Activated CD4-positive, CD25-positive, alpha-beta regulatory T cell treated with anti-CD3 and anti-CD28 coated beads, Interleukin-2, amount 50 U/mL, for 16 hours (primary cell): ENCODE measurements around the gene FAF1.
A peak's percentile ranks its signal among the peaks of the same experiment; 100 is the strongest.
"Not testable (repeated sequence)": the region's sequence is repeated elsewhere in the genome, so short reads cannot be mapped to it uniquely, and the experiment has no call there.

Experiments used
- DNase-seq: peaks from one replicate; pipeline ENCODE4 v3.0.0-alpha.2; 2020; ENCODE audit warnings: low read depth, low spot score

The FAF1 gene

DNA sequence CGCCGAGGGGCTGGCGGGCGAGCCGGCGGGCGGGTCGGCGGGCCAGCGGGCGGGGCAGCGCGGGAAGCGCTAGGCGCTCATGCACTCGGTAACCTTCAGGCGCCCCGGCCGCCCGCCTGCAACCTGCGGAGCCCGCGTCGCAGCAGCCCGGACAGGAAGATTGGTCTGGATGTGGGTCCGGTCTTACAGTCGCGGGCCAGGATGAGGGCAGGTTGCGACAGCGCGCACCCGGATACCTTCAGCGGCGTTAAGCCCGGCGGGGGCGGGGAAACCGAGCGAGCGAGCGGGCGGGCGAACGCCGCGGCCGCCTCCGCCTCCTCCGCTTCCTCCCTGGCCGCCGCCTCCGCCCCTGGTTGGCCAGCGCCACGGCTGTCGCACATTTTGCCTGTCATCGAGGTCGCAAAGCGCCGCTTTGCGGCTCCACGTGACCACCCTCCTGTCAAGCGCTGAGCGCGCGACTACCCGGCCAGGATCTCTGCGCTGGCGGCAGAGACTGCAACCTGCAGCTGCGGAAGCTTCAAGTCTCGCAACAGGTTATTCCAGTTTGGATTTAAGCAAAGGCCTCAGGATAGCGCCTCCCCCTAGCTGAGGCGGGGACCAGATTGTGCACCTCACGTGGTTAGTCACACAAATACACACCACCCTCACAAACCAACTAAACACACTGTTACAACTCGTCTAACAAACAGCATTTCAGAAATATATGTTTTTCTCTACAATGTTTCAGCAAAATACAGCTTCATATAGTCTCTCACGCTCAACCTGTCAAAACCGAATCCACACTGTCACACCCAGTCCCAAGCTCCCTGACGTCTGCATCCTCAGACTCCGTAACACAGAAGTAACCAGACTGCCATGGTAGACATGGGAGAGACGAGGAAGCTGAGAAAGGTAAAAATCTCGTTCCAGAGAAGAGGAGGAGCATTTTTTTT lies at the start of gene FAF1:
FAF1 (minus strand) TSS at position 355 of the 932 bp plus-strand sequence. CDS start 456 bp downstream, outside the sequence.
- DNase-seq, result peak; percentile 94

DNA sequence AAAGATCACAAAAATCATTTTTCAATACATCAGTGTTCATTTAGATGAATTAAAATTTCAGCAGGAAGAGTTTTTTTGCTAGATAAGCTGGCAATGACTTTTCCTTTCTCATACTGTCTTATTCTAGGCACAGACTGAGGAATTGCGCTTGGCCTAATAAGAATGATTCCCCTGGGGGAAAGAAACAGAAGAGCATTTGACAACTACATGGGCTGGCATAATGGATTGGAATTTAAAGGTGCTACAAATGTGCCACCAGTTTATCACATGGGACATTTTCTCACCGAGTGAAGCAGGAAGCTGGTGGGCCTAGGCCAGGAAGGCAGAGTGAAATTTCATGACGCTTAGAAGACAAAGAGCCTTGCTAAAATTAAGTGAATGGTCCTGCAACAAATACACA lies 49.3 kb upstream of the FAF1 start:
- DNase-seq, result no peak

DNA sequence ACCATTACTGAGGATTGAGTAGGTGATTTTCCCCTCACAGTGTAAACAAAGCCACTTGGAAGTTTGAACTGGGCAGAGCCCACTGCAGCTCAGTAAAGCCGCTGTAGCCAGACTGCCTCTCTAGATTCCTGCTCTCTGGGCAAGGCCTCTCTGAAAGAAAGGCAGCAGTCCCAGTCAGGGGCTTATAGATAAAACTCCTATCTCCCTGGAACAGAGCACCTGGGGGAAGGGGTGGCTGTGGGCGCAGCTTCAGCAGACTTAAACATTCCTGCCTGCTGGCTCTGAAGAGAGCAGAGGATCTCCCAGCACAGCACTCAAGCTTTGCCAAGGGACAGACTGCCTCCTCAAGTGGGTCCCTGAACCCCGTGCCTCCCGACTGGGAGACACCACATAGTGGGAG lies 45.5 kb upstream of the FAF1 start:
- DNase-seq, result not testable (repeated sequence)

DNA sequence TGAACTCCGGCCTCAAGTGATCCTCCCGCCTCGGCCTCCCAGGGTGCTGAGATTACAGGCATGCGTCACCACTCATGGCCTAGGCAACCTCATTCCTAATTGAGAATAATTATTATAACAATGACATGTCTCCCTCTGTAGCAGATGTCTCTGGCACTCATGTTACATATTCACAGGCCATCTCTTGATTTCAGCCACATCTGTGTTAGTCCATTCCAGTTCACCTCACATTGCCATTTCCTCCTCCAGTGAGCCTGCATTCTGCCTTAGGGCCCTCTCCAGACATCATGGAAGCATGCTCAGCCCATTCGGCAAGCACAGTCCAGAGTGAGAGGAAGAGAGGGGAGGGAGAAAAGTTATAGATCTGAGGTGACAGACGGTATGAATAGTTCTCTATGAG lies 42.4 kb upstream of the FAF1 start:
- no peak for DNase-seq

DNA sequence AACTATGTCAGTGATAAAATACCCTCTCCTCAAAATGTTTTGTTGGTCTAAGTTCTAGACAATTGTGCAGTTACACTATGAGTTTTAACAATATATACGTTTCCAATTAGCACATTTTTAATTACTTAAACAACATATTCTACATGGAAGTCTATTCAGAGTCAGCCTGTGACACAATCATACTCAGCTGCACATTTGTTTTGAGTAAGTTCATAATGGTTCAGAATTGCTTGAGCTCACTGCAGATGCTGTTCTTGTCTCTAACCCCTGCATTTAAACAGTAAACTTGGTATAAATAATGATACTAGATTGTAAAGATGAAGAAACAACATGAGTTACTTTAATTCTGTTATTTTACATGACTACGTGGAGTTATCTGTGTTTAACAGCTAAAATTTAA lies 40.6 kb upstream of the FAF1 start:
- no peak for DNase-seq

DNA sequence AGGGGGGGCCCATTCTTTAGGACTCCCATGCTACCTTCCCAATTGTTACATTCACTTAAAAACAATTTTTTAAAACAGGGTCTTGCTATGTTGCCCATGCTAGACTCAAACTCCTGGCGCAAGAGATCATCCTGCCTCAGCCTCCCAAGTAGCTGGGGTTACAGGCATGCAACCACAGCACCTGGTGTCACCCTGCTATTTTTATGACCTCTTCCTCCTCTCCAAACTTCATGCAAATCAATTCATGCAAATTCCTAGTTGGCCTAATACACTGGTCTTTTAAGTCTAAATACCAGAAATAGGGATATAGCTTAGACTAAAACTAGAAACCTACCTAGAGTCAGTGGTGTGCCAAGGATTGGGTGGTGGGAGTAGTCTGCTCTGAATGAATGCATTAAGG lies 40.1 kb upstream of the FAF1 start:
- DNase-seq, result no peak

DNA sequence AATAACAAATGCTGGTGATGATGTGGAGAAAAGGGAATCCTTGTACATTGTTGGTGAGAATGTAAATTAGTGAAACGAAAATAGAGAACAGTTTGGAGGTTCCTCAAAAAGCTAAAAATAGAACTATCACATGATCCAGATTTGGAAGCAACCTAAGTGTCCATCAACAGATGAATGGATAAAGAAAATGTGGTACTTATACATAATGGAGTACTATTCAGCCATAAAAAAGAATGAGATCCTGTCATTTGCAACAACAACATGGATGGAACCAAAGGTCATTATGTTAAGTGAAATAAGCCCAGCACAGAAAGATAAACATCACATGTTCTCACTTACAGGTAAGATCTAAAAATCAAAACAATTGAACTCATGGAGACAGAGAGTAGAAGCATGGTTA lies 39.3 kb upstream of the FAF1 start:
- DNase-seq, result not testable (repeated sequence)

DNA sequence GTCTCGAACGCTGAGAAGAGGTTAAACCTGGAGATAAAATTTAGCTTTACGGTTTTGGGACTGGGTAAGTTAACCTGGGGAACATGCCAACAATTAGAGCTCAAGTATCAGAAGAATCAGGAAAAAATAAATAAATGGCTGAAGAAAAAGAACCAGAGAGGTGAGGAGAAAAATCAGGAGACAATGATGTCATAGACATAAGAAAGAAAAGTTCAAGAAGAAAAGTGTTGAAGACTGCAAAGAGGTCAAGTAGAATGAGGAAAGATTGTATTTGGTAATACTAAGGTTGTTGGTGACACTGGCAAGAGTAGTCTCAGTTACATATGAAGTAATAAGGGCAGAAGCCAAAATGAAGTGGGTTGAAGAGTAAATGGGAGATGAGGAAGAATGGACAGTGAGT lies 36.0 kb upstream of the FAF1 start:
- no peak for DNase-seq

DNA sequence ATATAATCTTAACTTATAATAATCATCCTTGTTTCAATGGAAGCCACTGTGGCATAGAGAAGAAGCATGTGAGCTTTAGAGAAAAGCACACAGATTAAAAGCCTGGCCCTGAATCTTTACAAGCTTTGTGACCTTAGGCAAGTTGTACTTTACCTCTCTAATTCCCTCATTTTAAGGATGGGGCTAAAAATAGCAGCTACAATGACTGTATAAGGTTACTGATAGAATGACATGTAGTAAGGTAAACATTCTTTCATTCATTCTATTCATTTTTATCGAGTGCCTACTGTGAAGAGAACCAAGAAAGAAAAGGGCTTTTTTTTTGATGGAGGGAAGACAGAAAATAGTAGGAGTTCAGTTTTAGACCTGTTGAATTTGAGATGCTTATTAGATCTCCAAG lies 35.6 kb upstream of the FAF1 start:
- DNase-seq, result no peak

DNA sequence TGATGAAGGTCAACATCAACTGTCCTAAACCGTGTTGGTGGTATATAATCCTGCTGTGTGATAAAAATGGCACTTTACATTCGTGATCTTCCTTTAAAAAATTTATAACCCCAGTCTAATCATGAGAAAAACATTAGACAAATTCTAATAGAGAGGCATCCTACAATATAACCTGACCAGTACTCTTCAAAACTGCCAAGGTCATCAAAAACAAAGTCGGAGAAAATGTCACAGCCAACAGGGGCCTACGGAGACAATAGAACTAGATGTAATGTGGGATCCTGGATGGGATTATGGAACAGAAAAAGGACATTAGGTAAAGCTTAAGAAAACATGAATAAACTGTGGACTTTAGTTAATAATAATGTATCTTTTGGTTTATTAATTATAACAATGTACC lies 34.9 kb upstream of the FAF1 start:
- no peak for DNase-seq

DNA sequence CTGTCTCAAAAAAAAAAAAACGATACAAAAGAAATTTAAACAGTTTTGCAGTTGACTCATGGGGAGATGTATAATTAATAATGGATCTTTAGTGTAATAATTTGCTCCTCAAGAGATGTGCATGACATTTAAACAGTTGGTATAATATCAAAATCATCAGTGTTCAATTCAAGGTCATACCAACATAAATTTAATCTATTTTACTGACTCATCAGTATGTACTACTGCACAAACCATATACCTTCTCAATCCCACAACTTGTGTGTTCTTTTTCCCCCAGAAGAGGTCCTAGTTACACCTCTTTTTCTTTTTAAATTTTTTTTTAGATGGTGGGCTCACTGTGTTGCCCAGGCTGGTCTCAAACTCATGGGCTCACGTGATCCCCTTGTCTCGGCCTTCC lies 33.6 kb upstream of the FAF1 start:
- DNase-seq, result no peak

DNA sequence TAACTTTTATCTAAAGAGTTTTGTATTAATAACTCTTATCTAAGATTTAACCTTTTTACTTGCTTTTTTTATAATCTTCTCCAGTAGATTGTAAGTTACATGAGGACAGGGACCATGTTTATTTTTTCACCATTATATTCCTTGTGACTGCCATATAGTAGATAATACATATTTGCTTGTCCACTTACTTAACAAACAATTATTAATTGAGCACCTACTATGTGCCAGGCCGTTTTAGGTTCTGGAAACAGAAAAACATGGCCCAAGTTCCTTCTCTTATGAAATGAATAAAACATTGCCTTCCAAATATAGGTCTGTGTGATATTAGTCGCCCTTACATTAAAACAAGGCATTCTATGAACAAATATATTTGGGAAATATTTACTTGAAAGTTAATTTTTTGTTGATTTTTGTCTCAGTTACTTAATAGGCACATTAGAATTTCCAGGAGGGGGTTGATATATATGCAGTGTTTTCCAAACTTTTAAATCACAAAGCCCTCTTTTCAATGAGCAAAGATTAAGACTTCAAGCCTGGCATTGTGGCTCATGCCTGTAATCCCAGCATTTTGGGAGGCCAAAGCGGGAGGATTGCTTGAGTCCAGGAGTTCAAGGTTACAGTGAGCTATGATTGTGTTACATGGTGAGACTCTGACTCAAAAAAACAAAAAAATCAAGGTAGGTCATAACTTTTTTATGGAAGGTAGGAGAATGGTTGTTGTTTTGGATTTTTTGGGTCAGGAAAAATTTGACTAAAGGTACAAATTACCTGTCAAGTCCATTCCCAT lies 32.7 kb upstream of the FAF1 start:
- DNase-seq, result no peak

DNA sequence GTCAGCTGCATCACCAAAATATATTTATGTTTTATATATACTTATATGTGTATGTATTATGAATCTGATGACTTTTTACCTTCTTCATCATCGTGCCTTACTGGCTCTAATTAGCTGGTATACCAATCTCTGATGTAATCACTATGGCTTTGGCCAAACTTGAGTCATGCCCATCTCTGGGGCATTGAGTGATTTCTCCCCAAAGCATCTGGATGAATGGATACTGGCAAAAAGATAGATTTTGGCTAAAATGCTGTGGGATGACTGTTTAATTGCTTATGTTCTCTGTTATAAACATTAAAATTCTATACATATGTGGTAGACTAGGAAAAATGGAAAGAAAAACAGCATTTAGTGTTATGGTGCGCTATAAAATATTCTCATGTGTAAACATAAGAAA lies 29.6 kb upstream of the FAF1 start:
- DNase-seq, result no peak

DNA sequence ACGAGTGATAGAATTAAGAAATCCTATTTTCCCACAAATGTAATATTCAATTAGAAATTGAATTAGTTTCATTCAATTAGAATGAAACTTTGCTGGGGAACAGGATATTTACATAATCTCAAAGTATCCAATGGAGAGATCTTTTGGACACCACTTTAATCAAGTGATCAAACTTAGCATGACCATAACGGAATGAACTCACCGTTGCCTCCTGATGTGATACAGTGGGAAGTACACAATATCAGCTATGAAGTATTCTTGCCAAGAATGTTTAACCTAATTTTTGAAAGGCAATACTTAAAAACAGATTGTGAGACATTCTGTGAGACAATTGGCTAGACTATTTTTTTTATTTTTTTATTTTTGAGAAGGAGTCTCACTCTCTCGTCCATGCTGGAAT lies 26.6 kb upstream of the FAF1 start:
- DNase-seq, result no peak

DNA sequence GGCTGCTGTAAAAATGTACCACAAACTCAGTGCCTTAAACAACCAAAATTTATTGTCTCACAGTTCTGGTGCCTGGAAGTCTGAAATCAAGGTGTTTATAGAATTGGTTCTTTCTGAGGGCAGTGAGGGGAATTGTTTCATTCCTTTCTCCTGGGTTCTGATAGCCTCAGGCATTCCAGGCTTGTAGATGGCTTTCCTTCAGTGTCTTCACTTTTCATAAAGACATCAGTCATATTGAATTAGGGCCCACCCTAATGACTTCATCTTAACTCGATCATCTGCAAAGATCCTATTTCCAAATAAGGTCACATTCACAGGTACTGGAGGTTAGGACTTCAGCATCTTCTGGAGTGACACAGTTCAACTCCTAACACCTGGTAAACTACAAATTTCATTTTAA lies 25.0 kb upstream of the FAF1 start:
- no peak for DNase-seq

DNA sequence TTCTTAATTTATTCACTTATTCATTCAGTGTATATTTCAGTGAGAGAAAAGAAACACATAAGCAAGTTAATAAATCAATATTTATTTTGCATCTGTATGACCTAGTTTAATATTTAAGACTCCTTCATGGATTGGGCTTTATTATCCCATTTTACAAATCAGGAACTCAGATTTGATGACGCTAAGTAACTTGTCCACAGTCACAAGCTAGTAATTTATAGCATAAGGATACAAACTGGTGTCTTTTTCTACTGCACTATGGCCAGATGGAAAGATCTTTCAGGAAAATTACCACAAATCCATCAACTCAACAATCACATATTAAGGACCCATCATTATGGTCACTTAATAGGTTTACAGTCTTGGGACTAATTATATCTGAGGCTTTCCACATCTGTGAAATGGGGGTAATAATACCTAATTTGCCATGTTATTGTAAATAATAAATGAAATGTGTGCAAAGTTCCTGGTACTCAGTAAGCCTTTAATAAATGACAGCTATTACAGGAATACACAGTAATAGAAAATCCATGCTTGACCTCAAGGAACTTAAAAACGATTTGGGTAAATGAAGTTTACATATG lies 23.2 kb upstream of the FAF1 start:
- DNase-seq, result no peak

DNA sequence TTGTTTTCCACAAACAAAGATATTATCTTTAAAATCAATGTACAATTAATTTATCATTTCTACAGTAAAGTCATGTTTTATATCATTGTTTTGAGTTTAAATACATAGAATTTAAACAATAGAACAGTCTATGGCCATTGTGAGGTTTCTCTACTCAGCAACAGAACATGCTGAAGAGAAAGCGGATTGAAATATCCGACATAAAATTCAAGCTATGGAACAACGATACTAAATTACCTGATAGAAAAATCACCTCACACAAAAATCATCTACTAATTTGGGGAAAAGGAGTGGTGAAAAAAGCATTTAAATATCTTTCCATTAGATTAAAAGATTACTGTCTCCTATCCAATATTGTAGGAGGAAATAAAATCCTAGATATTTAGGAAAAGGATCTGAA lies 22.5 kb upstream of the FAF1 start:
- DNase-seq, result no peak

DNA sequence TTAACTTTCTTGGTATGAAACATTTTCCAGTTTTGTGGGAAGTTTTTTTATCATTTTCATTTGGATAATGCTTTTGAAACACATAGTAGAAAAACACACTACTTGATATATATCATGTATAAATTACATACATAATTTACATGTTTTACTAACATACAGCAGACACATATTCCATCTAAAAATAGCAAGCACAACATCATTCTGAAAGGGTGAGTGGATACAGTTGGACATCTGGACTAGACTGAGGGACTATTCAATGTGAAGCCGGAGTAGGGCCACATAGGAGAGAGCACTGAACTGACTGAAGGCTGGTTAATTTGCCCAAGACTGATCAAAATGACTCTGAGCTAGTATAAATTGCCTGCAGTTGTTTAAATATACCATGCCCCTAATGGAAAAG lies 21.7 kb upstream of the FAF1 start:
- no peak for DNase-seq

DNA sequence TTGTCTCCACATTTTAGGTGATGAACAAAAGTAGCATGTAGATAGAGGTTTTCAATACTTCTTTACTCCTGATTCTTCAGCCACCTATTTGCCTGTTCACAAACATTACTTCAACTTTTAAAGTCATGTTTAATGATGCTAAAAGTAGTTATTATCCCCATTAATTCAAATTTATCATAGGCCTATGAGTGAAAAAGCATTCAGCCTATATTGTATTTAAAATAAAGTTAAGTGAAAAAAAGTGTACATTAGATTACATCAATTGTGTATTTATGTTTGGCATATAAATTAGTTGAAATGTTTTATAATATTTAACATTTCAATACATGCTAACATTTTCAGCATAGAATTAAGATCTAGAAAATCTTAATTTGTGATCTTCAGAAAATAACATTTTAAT lies 20.4 kb upstream of the FAF1 start:
- no peak for DNase-seq

DNA sequence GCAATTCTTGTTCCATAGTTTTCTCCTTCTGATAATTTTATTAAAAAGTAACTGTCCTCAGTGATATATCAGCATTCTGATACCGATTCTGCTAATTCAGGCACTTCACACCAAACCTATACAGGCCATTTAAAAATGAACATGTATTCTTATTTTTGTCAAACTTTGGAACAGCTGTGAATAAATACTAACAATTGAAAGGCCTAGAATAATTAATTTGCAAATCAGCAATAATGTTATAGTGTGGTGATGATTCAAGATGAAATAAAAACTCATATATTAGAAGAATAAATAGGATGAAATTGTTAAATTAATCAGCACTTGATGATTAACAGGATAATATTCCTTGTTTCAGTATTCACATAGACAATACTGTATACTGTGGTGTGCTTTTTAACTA lies 19.9 kb upstream of the FAF1 start:
- no peak for DNase-seq

DNA sequence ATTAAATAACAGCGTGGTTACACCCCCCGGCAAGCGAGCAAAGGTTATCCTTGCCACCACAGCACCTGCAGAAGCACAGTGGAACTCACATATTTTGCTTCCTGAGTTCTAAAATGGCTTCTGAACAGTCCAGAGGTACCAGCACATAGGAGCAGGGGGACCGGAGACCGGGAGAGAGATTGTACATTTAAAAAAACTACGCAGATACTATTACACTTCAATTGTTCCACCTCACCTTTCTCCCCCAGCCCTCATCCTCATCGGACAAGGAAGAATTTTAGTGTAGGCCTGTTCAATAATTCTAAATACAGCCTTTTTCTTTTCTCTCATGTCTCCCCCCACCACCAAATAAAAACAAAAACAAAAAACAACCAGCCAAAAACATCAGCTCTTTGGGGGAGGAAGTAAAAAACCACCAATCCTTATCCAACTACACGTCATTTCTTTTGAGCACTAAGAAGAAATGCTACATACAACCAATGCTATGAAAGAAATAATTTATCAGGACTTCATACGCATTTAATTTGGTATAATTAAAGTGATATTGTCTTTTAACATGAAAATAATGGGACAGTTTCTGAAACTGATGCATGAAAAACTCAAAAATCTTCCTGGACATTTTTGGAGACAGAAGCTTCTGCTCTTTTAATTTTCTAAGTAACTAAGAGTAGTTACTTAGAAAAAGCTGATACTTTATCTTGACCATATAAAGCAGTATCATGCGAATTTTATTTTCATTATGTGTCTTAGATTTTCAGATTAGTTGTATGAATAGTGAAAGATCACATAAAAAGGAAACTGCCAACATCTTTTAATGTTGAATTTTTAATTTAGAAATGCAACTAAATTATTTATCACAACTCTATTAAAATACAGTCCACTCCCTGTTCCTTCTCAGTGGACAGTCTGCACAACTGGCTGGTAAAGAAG lies 19.1 kb upstream of the FAF1 start:
- DNase-seq, result no peak
